Hepatocyte (in vitro differentiated cells): ENCODE measurements around the gene NMBR. TPM values are rescaled to one million over a fixed set of nuclear protein-coding genes. Genes with fewer than 3 reads are reported as not detected.
"Not testable (repeated sequence)": the region's sequence is repeated elsewhere in the genome, so short reads cannot be mapped to it uniquely, and the experiment has no call there.

Source experiments
- DNase-seq: peaks from one replicate; pipeline ENCODE4 v3.0.0-alpha.2; 2016; ENCODE audit warnings: low spot score
- H2AFZ ChIP-seq: fragments of 200-600 bp; sonication (generic); 2 replicates; pipeline ENCODE4 v1.6.0; 2016; ENCODE audit warnings: antibody characterized with exemption, mild to moderate bottlenecking
- H3K27ac ChIP-seq: fragments of 200-600 bp; sonication (generic); 2 replicates; pipeline ENCODE4 v1.5.1; 2016; ENCODE audit warnings: mild to moderate bottlenecking
- H3K27me3 ChIP-seq: fragments of 200-600 bp; sonication (generic); 2 replicates; pipeline ENCODE4 v1.6.1; 2016
- H3K36me3 ChIP-seq: fragments of 200-600 bp; sonication (generic); replicated peaks from 2 replicates; pipeline ENCODE4 v1.5.1; 2016; ENCODE audit warnings: low read depth; ENCODE audit not compliant: insufficient read depth
- H3K4me1 ChIP-seq: fragments of 200-600 bp; sonication (generic); 2 replicates; pipeline ENCODE4 v1.5.1; 2016; ENCODE audit warnings: mild to moderate bottlenecking, moderate library complexity; ENCODE audit not compliant: insufficient read depth
- H3K4me2 ChIP-seq: fragments of 200-600 bp; sonication (generic); 2 replicates; pipeline ENCODE4 v1.6.0; 2016
- H3K4me3 ChIP-seq: fragments of 200-600 bp; sonication (generic); 2 replicates; pipeline ENCODE4 v1.5.1; 2016; ENCODE audit warnings: mild to moderate bottlenecking
- H3K79me2 ChIP-seq: fragments of 200-600 bp; sonication (generic); 2 replicates; pipeline ENCODE4 v1.6.0; 2017; ENCODE audit warnings: mild to moderate bottlenecking
- H3K9me2 ChIP-seq: fragments of 200-600 bp; sonication (generic); replicated peaks from 2 replicates; pipeline ENCODE4 v1.6.0; 2017; ENCODE audit warnings: mild to moderate bottlenecking; ENCODE audit not compliant: insufficient read depth
- H3K9me3 ChIP-seq: fragments of 200-600 bp; sonication (generic); 2 replicates; pipeline ENCODE4 v1.5.1; 2016; ENCODE audit warnings: low read depth, mild to moderate bottlenecking
- H4K20me1 ChIP-seq: fragments of 200-600 bp; sonication (generic); 2 replicates; pipeline ENCODE4 v1.6.0; 2016; ENCODE audit warnings: mild to moderate bottlenecking; ENCODE audit not compliant: insufficient read depth, poor library complexity, severe bottlenecking
- CTCF ChIP-seq: fragments of 200-600 bp; sonication (generic); IDR thresholded peaks from 2 replicates; pipeline ENCODE4 v1.5.1; 2016; ENCODE audit warnings: antibody characterized with exemption, mild to moderate bottlenecking; ENCODE audit not compliant: poor library complexity
- EZH2 ChIP-seq: fragments of 200-600 bp; sonication (generic); IDR thresholded peaks from 2 replicates; pipeline ENCODE4 v1.6.1; 2016; ENCODE audit warnings: antibody characterized with exemption, mild to moderate bottlenecking, borderline replicate concordance
- EZH2phosphoT487 ChIP-seq: fragments of 200-600 bp; sonication (generic); IDR thresholded peaks from one replicate; pipeline ENCODE4 v1.6.1; 2018; ENCODE audit warnings: antibody characterized with exemption, mild to moderate bottlenecking, low read depth, moderate library complexity; ENCODE audit not compliant: unreplicated experiment, severe bottlenecking
- WGBS: methylation state at CpG from one replicate; pipeline ENCODE4 v1.1.6; 2016; ENCODE audit warnings: low lambda C conversion rate; ENCODE audit errors: missing lambda C conversion rate; 5-methylcytosine and 5-hydroxymethylcytosine counted together
- polyA plus RNA-seq: library from polyadenylated mRNA; unstranded; fragments of >200 nt; fragmentation: Nextera tagmentation; extraction: Ambion mirVana; gene quantifications from 2 replicates; pipeline ENCODE4 v1.2.1, GENCODE V29; 2016
- total RNA-seq: library from RNA; depleted of rRNA; stranded (reverse); fragments of >200 nt; gene quantifications from 2 replicates; pipeline ENCODE4 v1.2.3, GENCODE V29; 2014

The NMBR gene
- total and polyA plus RNA-seq, 2 experiments from 2014 or later: 0.27 TPM; not detected in 1

- Histone ChIP-seq H3K9me2 (no peaks in the 10 kb centered on the region), H3K4me3 (no peak overlapping the region), H3K27ac (no peak overlapping the region), H3K79me2 (no peaks in the 10 kb centered on the region), H3K4me1 (no peaks in the 10 kb centered on the region), H4K20me1 (no peaks in the 10 kb centered on the region), H3K36me3 (no peaks in the 10 kb centered on the region), H3K4me2 (no peak overlapping the region), H3K9me3 (no peaks in the 10 kb centered on the region), H3K27me3 (no peaks in the 10 kb centered on the region), H2AFZ (no peak overlapping the region)
- no peak for TF ChIP-seq EZH2
- TF ChIP-seq CTCF: no peak
- no peak for TF ChIP-seq EZH2phosphoT487
- no peak for DNase-seq
- 84% methylated on average over 4 of the region's 4 CpGs for WGBS
Observed at GRCh38 chr6:142031035-142031434, 115.9 kb downstream of the NMBR start.

DNA sequence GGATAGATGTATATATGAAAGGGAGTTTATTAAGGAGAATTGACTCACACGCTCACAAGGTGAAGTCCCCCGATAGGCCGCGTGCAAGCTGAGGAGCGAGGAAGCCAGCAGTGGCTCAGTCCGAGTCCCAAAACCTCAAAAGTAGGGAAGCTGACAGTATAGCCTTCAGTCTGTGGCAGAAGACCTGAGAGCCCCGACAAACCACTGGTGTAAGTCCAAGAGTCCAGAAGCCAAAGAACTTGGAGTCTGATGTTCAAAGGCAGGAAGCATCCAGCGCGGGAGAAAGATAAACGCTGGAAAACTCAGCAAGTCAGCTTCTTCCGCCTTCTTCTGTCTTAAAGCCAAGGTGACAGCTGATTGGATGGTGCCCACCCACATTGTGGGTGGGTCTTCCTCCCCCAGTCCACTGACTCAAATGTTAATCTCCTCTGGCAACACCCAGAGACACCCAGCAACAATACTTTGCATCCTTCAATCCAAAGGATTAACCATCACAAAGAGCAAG, 116.8 kb downstream of the NMBR start:
- Histone ChIP-seq H3K79me2 (no peaks in the 10 kb centered on the region), H4K20me1 (no peaks in the 10 kb centered on the region), H3K4me3 (no peak overlapping the region), H3K27ac (no peak overlapping the region), H3K9me3 (no peaks in the 10 kb centered on the region), H3K4me2 (no peak overlapping the region), H3K27me3 (no peaks in the 10 kb centered on the region), H2AFZ (no peak overlapping the region), H3K36me3 (no peaks in the 10 kb centered on the region), H3K4me1 (no peaks in the 10 kb centered on the region), H3K9me2 (no peaks in the 10 kb centered on the region)
- TF ChIP-seq CTCF (no peak), EZH2 (no peak), EZH2phosphoT487 (no peak)
- 75% methylated on average over 11 of the region's 11 CpGs for WGBS
- no peak for DNase-seq

- Histone ChIP-seq H3K79me2 (no peaks in the 10 kb centered on the region), H3K4me2 (no peak overlapping the region), H3K27ac (no peak overlapping the region), H3K4me3 (no peak overlapping the region), H3K9me3 (no peaks in the 10 kb centered on the region), H3K4me1 (no peaks in the 10 kb centered on the region), H2AFZ (no peak overlapping the region), H3K27me3 (no peaks in the 10 kb centered on the region), H3K36me3 (no peaks in the 10 kb centered on the region), H3K9me2 (no peaks in the 10 kb centered on the region), H4K20me1 (no peaks in the 10 kb centered on the region)
- no peak for DNase-seq
- no peak for TF ChIP-seq EZH2phosphoT487
- 97% methylated on average over 3 of the region's 3 CpGs for WGBS
Observed at GRCh38 chr6:142028527-142028926, 118.4 kb downstream of the NMBR start.

GRCh38 chr6:142027804-142028203, 119.1 kb downstream of the NMBR start:
- not testable (repeated sequence) for H3K36me3 ChIP-seq, H3K9me3 ChIP-seq, H4K20me1 ChIP-seq, H3K27me3 ChIP-seq, H3K4me1 ChIP-seq, H3K4me3 ChIP-seq, H3K9me2 ChIP-seq, H3K79me2 ChIP-seq, DNase-seq, H3K27ac ChIP-seq, H2AFZ ChIP-seq, H3K4me2 ChIP-seq
- WGBS: 92% methylated on average over 3 of the region's 3 CpGs
